Measurements from ENCODE around the gene USH2A.
"Not testable (repeated sequence)": the region's sequence is repeated elsewhere in the genome, so short reads cannot be mapped to it uniquely, and the experiment has no call there.

USH2A gene

DNA sequence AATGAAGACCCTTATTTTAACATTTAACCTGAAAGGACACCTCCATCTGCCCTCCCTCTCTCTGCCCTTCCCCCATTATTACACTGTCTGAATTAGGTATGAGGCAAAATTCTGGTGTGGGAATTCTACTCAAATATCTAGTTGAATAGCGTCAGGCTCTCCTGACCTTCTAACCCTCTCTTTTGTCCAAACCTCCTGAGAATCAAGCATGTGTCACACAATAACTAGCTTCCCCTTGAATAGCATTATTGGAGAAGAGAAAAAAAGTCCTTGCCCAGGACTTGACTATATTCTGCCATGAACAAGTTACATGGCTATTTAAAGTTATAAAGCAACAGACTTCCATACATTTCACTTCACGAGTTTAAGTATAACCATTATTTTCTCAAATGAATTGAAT lies 35.5 kb downstream of the USH2A start:
- no peak for DNase-seq

DNA sequence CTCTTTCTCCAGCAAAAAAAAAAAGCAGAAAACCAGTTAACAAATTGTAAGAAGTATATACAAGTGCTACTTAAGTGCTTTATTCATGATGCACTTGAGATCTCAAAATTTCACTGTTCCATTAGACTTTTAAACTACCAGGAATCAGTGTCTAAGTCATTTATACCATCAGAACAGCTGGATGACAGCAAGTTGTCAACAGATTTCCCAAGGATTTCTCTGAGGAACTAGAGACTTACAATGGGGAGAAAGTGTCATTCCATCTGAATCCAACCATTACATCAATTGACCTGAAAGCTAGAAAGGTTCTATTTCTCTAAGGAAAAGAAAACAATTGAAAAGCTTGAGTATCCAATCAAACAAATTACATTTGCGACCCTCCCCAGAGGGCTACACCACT lies 43.8 kb downstream of the USH2A start:
- DNase-seq, result no peak

DNA sequence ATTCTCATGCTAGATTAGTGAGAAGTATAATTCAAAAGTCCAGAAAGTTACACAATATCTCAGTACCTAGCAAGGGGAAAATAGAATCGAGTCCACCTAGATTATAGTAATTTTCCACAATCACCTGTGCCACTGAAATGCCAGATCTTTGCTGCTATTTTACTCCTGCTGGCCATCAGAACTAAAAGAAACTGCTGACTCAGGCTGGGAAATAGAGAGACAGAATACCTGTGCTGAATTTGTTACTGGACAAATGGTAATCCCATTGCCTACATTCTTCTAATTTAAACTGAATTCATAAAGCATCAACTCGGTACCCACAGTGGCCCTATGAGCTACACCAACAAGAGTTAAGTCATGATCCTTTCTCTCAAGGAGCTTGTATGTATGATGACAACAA lies 55.0 kb downstream of the USH2A start:
- DNase-seq, result no peak

DNA sequence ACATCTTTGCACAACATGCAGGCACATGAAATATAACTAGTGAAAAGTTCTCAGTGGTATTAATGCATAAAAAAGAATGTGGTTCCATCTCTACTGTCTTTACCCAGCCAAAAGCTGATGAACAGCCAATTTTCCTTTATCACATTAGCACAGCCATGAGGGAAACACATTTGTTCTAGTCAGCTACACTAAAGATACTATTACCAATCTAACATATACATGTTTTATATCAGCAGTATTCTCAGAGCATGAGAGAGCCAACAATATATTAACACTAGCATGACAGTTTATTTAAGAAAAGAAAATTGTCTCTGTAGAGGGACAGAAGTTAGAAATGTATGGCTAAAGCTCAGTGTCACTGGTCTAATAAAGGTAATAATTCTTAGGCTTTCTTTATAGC lies 56.3 kb downstream of the USH2A start:
- DNase-seq, result no peak

DNA sequence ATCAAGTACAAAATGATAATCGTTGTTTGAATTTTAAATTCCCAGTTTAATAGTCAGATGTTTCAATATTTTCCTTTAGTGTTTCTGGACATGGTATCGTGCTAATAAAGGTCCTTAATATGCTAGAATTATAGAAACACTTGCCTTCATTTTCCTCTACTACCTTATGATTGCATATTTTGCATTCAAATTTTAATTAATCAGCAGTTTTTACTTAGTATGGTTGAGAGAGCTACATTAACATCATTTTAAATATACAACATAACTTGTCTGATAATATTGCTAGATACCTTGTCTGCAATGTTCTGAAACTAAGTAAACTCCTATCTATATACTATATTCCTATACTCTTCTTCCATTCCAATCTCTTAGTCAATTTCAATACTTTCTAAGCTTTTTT lies 66.3 kb downstream of the USH2A start:
- DNase-seq, result no peak

DNA sequence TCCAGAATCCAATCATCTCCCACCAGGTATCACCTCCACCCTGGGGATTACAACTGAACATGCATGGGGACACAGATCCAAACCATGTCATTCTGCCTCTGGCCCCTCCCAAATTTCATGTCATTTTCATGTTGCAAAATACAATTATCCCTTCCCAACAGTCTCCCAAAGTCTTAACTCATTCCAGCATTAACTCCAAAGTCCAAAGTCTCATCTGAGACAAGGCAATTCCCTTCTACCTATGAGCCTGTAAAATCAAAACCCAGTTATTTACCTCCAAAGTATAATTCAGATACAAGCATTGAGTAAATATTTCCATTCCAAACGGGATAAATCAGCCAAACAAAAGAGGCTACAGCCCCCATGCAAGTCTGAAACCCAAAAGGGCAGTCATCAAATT lies 73.1 kb downstream of the USH2A start:
- DNase-seq, result no peak

DNA sequence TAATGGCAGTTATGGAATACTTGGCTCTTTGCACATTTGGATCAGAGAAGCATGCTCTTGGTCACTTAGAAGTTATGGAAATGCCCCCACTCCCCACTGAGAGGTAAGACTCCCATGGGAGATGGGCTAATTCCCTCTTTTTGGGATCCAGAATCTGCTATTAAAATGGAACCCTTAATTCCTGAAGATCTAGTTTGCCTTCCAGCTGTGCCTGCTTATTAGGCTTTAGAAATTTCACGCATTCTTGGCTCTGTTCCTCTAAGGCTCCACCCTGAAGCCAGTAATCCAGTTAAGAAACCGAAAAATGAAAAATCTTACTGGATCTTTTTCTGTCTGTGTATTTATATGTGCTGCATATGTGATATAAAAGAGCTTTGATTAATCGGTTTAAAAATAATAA lies 76.7 kb downstream of the USH2A start:
- DNase-seq, result no peak

DNA sequence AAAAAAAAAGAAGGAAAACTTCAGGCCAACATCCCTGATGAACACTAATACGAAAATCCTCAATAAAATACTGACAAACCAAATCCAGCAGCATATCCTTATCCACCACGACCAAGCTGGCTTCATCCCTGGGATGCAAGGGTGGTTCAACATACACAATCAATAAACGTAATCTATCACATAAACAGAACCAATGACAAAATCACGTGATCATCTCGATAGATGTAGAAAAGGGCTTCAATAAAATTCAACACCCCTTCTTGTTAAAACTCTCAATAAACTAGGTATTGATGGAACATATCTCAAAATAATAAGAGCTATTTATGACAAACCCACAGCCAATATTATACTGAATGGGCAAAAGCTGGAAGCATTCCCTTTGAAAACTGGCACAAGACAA lies 82.7 kb downstream of the USH2A start:
- DNase-seq, result not testable (repeated sequence)

DNA sequence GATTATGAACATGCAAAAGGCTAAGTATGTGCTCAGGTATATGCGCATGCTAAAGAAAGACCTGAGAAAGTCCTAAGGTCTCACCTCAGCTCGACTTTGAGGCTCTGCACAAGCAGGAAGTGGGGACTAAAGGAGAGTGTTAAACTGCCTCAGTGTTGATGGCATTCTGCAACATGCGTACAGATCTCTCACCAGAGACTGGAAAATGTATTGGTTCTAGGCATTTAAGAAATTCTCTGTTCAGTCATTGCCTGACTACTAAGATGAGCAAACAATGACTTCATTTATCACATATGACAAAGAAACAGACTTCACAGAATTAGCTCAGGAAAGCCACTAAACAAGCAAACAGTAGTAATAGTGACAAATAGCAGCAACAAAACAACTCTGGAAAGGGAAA lies 90.8 kb downstream of the USH2A start:
- no peak for DNase-seq

DNA sequence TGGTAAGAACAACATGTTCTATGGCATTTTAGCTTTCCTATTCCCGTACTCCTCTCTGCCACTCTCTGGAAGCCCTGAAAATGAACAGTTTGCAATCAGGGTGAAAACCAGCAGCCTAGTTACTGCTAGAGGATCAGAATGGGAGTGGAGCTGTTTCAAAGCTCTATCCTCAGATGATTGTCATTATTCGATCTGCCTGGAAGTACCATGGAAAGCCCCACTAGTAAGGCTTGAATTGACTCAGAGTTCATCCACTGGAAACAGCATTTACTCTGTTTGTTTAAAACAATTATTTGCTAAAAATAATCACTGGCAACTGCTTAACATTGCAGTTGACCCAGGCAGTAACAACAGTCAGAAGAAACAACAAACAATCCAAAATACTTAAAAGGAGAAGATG lies 91.2 kb downstream of the USH2A start:
- no peak for DNase-seq

DNA sequence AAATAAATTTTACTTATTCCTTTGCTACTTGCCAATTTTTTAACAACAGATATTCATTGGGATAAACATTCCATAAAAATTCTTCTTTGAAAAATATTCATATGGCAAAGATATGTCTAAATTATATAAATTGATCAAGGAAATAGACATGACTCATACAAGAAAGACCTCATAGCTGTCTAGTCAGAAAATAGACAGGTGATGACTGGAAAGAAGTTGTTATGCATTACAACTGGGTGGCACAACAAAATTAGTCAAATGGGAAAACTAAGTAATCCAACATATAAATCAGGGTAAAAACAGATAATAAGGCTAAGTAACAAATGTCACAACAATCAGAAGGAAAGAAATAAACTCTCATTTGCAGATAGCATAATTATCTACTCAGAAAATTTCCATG lies 92.0 kb downstream of the USH2A start:
- DNase-seq, result no peak

DNA sequence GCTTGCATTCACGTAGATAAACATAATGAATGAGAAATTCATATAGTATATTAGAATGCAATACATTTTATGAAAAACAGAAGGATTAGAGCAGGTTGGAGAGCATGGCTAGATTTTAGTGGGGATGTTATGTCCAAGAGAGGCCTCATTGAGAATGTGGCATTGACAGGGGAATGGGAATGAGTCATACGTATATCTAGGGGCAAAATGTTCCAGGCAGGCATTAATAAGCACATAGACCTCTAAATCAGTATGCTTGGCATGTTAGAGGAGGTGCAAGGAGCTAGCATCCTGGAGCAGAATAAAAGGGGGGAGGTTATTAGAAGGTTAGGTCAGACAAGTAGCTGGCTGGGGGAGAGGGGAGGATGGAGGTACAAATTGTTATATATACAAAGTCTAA lies 93.0 kb downstream of the USH2A start:
- DNase-seq, result no peak

DNA sequence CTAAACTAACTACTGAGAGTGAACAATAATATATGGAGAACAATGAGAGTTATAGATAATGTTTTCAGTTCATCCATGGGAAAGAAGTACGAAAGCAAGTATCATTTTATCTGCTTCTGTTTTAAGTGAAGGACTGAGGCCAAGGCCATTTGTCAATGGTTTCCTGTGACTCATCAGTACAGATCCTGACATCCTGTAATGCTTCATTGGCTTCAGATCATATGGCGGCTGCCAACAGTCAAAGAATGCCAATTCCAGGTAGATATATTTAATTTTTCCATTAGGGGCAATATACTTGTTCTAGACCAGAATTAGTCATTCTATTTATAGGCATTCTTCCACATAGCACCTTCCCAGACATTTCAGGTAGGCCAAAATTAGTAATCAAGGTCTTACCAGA lies 97.3 kb downstream of the USH2A start:
- no peak for DNase-seq

DNA sequence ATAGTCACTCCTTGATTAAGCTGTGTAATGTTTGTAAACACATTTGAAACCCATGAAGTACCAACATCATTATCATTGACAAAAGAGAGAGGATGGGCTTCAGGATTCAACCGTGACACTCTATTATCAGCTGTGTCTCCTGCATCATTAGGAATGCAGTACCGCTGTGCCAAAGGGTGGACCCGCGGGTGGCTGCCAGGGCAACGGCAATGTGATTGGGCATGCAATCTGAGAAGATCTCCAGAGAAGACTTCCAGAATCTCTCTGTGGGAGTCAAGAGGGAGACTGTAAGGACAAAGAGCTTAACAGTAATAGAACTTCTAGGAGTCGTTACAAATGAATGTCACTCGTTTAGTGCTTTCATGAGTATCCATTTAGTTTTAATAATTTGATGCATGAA lies 97.9 kb downstream of the USH2A start:
- no peak for DNase-seq

DNA sequence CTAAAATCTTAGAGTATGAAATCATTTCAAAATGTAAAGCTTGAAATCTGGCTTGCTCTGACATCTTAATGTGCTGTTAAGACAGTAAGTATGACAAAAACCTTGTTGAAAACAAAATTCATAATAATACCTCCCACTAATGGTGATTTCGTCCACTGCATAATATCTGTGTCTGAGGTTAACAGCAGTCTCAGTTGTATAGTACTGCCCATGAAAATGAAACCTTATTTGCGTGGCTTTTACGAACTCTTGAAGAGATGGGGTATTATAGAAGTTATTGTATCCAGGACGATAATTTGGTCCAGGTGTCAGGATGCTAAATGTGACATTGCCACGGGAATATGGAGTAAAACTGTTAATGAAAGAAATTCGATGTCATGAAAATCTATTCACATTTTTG lies 99.9 kb downstream of the USH2A start:
- no peak for DNase-seq

DNA sequence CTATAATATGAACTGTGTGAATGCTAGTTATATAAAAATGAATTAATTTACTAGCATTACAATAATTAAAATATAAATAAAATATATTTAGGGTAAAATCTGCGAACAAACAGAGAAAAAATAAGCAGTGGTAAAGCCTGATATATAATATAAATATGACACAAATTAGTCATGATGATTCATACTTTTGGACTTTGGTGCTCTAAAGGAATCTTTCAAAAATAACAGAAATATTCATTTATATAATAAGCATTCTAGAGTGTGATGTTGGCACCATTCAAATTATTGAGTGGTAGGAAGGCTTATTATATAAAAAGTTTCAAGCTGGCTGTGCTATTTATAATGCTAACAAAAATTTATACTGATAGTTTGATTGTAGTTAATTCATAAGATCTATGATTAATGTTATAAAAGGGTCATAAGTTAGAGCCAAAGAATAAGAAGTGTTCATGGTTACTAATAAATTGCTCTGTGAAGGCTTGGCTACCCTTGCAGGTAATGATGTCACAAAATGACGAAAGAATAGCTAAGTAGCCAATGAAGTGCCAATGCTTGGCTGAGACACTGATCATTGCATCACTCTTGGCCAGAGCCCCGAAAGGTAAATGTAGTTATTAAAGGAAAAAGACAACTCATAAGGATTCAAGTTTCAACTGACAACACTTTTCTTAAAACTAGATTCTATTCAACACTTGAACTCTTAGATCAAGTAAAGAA lies 108.7 kb downstream of the USH2A start:
- DNase-seq, result no peak

DNA sequence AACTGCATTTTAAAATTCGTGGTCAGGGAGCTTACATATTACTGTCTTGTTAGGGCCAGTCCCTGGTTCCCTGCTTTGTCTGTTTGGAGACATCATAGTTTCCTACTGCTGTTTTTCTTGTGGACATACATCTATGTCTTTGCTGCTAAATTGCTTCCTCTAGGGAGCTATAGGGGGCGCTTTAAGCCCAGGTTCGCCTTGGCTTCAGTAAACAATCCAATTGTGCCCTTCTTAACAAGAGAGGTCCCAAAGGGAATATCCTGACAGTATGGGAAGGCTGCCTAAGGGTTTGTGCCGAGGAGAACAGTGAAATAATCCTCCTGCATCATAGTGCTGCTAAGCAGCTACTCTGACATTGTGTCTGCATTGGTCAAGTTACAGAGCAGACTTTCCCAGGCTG lies 112.5 kb downstream of the USH2A start:
- DNase-seq, result no peak

DNA sequence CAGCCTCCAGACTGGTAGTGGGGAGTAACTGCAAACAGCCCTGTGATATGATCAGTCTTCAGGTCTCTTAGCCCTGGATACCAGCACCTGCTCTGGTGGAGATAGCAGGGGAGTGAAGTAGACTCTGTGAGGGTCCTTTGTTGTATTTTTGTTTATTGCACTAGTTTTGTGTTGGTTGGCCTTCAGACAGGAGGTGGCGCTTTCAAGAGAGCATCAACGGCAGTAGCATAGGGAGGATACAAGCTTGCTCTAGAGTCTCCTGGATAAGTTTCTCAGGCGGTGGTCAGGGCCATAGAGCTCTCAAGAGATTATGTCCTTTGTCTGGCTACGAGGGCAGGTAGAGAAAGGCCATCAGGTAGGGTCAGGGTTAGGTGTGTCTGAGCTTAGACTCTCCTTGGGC lies 116.4 kb downstream of the USH2A start:
- no peak for DNase-seq

DNA sequence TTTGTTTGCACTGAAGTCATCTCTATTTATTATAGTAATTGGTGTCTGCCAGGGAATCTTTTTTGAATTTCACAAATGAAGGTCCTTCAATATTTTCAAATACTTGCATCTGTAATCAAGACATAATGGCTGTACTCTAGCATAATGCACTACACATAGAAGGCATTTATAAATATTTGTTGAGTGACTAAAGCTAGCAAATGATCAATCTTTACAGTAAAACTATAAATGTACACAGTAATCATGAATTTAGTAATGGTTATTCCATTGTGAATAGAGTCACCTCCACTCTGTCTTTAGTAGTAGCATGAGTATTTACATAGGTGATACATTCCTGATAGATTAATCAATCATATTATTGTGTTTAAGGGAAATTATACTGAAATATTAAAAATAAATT lies 119.6 kb downstream of the USH2A start:
- no peak for DNase-seq

DNA sequence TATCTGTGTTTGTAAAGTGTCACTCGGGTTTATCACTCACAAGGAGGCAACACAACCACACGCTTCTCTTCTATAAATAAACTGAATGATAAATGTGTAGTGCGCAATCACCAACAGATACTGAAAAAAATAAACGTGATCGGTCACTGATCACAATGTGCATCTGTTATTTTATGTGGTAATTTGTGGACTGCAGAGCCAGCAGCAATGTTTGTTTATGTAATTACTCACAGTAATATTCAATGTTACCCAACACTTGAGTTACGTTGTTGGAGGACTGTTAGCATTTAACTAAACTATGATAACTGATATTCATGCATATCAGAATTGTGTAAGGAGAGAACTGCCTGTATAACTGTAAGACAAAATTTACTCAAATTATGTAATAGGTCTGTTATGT lies 129.6 kb downstream of the USH2A start:
- DNase-seq, result no peak

DNA sequence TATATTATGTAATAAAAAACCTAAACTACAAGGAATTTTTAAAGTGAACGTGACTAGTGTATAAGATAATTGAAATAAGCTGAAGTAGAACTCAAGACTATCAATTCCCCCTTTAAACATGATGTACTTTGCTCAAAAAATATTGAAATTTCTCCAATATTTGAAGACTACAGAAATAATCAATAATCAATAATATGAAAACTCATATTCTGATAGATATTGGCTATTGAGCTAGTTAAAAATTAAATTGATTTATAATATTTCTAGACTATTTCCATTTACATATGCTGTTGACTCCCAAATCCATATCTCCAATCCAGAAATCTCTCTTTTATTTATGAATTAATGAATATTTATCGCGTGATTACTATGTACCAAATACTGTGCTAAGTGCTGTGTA lies 133.2 kb downstream of the USH2A start:
- no peak for DNase-seq

DNA sequence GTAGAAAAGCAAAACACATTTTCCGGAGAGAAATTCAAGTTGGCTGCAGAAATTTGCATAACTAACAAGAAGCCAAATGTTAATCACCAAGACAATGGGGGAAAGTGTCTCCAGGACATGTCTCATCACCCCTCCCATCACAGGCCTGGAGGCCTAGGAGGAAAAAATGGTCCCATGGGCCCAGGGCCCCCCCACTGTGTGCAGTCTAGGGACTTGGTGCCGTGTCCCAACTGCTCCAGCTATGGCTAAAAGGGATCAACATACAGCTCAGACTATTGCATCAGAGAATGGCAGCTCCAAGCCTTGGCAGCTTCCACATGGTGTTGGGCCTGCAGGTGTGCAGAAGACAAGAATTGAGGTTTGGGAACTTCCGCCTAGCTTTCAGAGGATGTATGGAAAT lies 138.2 kb downstream of the USH2A start:
- DNase-seq, result no peak

DNA sequence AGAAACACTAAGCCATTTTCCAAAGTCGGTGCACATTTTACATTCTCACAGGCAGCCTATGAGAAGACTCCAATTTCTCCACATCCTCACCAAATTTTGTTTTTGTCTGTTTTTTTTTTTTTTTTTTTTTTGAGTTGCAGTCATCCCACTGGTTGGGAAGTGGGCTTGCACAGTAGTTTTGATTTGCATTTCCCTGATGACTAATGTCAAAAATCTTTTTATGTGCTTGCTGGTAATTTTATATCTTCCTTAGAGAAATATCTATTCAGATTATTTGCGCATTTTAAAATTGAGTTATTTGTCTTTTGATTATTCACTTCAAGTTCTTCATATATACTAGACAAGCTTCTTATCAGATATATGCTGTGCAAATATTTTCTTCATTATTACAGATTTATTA lies 141.5 kb downstream of the USH2A start:
- DNase-seq, result no peak

DNA sequence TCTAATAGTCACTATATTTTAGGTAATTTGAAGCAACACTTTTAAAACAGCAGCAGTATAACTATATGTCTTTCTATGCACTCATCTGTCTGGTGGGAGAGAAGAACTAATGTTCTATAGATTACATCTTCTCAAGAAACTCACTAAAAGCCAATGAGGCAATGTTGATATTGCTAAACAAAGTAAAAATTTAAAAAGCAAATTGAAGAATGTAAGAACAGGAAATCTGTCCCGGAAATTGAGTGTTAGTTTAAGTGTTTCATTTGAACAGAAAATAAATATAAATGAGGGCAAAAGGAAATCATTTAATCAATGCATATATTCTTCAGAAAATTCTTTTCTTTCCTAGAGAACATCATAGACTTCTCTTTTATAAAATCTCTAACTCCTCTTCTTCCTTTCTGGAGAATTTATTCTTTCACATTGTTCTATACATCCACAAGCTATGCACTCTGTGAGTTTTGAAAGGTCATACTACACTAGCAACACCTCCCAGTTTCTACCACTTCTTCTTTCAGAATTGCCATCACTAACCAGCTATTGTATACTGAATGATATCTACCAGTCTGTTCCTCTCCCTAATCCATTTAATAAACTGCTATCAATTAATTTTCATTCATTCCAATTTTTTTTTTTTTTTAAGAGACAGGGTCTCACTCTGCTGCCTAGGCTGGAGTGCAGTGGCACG lies 153.0 kb downstream of the USH2A start:
- no peak for DNase-seq

DNA sequence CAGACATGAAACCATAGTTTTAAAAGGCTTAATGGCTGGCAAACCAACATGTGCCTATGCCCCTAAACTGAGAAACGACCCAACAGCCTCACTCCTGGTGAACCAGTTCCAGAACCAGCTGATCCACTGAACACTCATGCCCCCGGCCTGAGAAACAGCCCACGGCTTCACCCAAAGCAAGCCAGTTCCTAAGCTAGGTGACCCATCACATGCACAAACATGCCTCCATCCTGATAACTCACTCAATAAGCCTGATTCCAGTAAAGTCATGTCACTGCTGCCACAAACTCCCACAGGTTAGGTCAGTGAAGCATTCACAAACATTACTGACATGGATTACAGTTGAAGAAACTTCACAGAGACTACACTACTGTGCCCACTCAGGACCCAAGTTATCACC lies 161.6 kb downstream of the USH2A start:
- DNase-seq, result no peak

Data from suppressor macrophage treated with lipopolysaccharide for 4 hours (primary cell).